ENCODE results near the gene CYP21A2.
"Not testable (repeated sequence)": the region's sequence is repeated elsewhere in the genome, so short reads cannot be mapped to it uniquely, and the experiment has no call there.

Gene CYP21A2

GRCh38 chr6:32064706-32065105 lies 26.5 kb downstream of the CYP21A2 start:
- no peak for TF ChIP-seq CTCF (conservative IDR thresholded peaks at IDR 0.05; ENCODE audit: low read depth)
- H3K27ac ChIP-seq: no peak overlapping the region
- ChIA-PET CTCF (interaction anchor here (0.7 kb wide), 1 partner anchor 23 kb away, joined by 3 read pairs; no protein-coding TSS in a partner anchor), POLR2A (ENCODE audit: low non-redundant PET) (no interaction called here)
- DNase-seq (ENCODE audit: low spot score): no peak

- POLR2A ChIA-PET (ENCODE audit: low non-redundant PET); DNase-seq (ENCODE audit: low spot score); H3K27ac ChIP-seq: not testable (repeated sequence)
- CTCF ChIA-PET: interaction anchor here (0.6 kb wide), 1 partner anchor 86 kb away, joined by 4 read pairs; the partner anchor contains the start of gene PPT2
Measured at GRCh38 chr6:32067521-32067920, 29.3 kb downstream of the CYP21A2 start.

- POLR2A ChIA-PET (ENCODE audit: low non-redundant PET); DNase-seq (ENCODE audit: low spot score); CTCF ChIA-PET; H3K27ac ChIP-seq: not testable (repeated sequence)
Measured at GRCh38 chr6:32068315-32068714, 30.1 kb downstream of the CYP21A2 start.

GRCh38 chr6:32068867-32069266 lies 30.7 kb downstream of the CYP21A2 start:
- POLR2A ChIA-PET (ENCODE audit: low non-redundant PET): no interaction called here
- CTCF ChIA-PET: no interaction called here
- H3K27ac ChIP-seq: no peak overlapping the region
- TF ChIP-seq CTCF (conservative IDR thresholded peaks at IDR 0.05; ENCODE audit: low read depth): no peak
- DNase-seq (ENCODE audit: low spot score): no peak

- ChIA-PET POLR2A (ENCODE audit: low non-redundant PET) (no interaction called here), CTCF (no interaction called here)
- no peak for DNase-seq (ENCODE audit: low spot score)
Measured at GRCh38 chr6:32069460-32069859, 31.2 kb downstream of the CYP21A2 start.

GRCh38 chr6:32069878-32070515 lies 31.8 kb downstream of the CYP21A2 start:
- CTCF ChIA-PET: no interaction called here
- no peak for TF ChIP-seq CTCF (conservative IDR thresholded peaks at IDR 0.05; ENCODE audit: low read depth)
- no peak overlapping the region for H3K27ac ChIP-seq
- POLR2A ChIA-PET (ENCODE audit: low non-redundant PET): no interaction called here
- no peak for DNase-seq (ENCODE audit: low spot score)

More at GRCh38 chr6:32069460-32069859, 31.2 kb downstream of the CYP21A2 start:
- TF ChIP-seq CTCF (conservative IDR thresholded peaks at IDR 0.05; ENCODE audit: low read depth): no peak
- H3K27ac ChIP-seq: no peak overlapping the region

- no peak for TF ChIP-seq CTCF (conservative IDR thresholded peaks at IDR 0.05; ENCODE audit: low read depth)
- CTCF ChIA-PET: interaction anchor here (0.6 to 0.8 kb wide), 2 partner anchors 84 to 239 kb away, joined by 3 to 5 read pairs; no protein-coding TSS in a partner anchor
- no peak for DNase-seq (ENCODE audit: low spot score)
- no peak overlapping the region; the same call in 1 of the 2 replicates for H3K27ac ChIP-seq
- POLR2A ChIA-PET (ENCODE audit: low non-redundant PET): no interaction called here
Measured at GRCh38 chr6:32070814-32071543, 32.8 kb downstream of the CYP21A2 start.

Measured in RWPE1 (cell line).